GM23338 (cell line): ENCODE results near the gene DLL4. TPM values are rescaled to one million over a fixed set of nuclear protein-coding genes. Genes with fewer than 3 reads are reported as not detected.

Source experiments
- ATAC-seq: fragments of 200-7000 bp; cut with Tn5 transposase; 3 replicates; pipeline ENCODE4 v1.9.1; 2020
- DNase-seq: peaks from one replicate; pipeline ENCODE4 v3.0.0-alpha.2; 2015; ENCODE audit warnings: low spot score
- H2AFZ ChIP-seq: fragments of 200-600 bp; sonication (generic); 2 replicates; pipeline ENCODE4 v1.8.0; 2016; ENCODE audit warnings: antibody characterized with exemption, mild to moderate bottlenecking, moderate library complexity
- H3F3A ChIP-seq: fragments of 200-600 bp; sonication (generic); replicated peaks from 2 replicates; pipeline ENCODE4 v1.8.0; 2017; ENCODE audit warnings: antibody characterized with exemption, mixed run types, low read depth
- H3K27ac ChIP-seq: fragments of 200-600 bp; sonication (generic); 2 replicates; pipeline ENCODE4 v1.6.1; 2016; ENCODE audit warnings: low read depth
- H3K27me3 ChIP-seq: fragments of 200-600 bp; sonication (generic); 2 replicates; pipeline ENCODE4 v1.8.0; 2016; ENCODE audit warnings: mild to moderate bottlenecking, mixed run types, moderate library complexity; ENCODE audit not compliant: insufficient read depth
- H3K36me3 ChIP-seq: fragments of 200-600 bp; sonication (generic); 2 replicates; pipeline ENCODE4 v1.8.0; 2016; ENCODE audit warnings: mild to moderate bottlenecking; ENCODE audit not compliant: insufficient read depth
- H3K4me1 ChIP-seq: fragments of 200-600 bp; sonication (generic); 2 replicates; pipeline ENCODE4 v1.8.0; 2016; ENCODE audit warnings: mild to moderate bottlenecking, moderate library complexity; ENCODE audit not compliant: insufficient read depth
- H3K4me2 ChIP-seq: fragments of 200-600 bp; sonication (generic); 2 replicates; pipeline ENCODE4 v1.7.1; 2017; ENCODE audit warnings: mixed run types
- H3K4me3 ChIP-seq: fragments of 200-600 bp; sonication (generic); 2 replicates; pipeline ENCODE4 v1.6.1; 2016; ENCODE audit warnings: mixed run types
- H3K79me2 ChIP-seq: fragments of 200-600 bp; sonication (generic); replicated peaks from 2 replicates; pipeline ENCODE4 v1.8.0; 2017; ENCODE audit warnings: mild to moderate bottlenecking; ENCODE audit not compliant: insufficient read depth
- H3K9me2 ChIP-seq: fragments of 200-600 bp; sonication (generic); 2 replicates; pipeline ENCODE4 v1.8.0; 2017; ENCODE audit not compliant: insufficient read depth
- H4K20me1 ChIP-seq: fragments of 200-600 bp; sonication (generic); replicated peaks from 2 replicates; pipeline ENCODE4 v1.8.0; 2017; ENCODE audit warnings: mild to moderate bottlenecking; ENCODE audit not compliant: insufficient read depth
- H3K27ac Mint-ChIP-seq: 2 replicates; pipeline ENCODE4 v1.8.0; 2020; ENCODE audit warnings: inconsistent platforms, mild to moderate bottlenecking, moderate library complexity, mixed read lengths
- H3K27me3 Mint-ChIP-seq: 3 replicates; pipeline ENCODE4 v1.8.0; 2022; ENCODE audit warnings: low read depth, mild to moderate bottlenecking, moderate library complexity, mixed read lengths, inconsistent platforms; ENCODE audit not compliant: insufficient read depth, poor library complexity
- H3K36me3 Mint-ChIP-seq: 3 replicates; pipeline ENCODE4 v1.8.0; 2021; ENCODE audit warnings: low read depth, mild to moderate bottlenecking, inconsistent platforms, moderate library complexity, mixed read lengths
- H3K4me1 Mint-ChIP-seq: 3 replicates; pipeline ENCODE4 v1.8.0; 2020; ENCODE audit warnings: mild to moderate bottlenecking, inconsistent platforms, mixed read lengths
- H3K4me3 Mint-ChIP-seq: 3 replicates; pipeline ENCODE4 v1.8.0; 2021; ENCODE audit warnings: moderate library complexity, mild to moderate bottlenecking, inconsistent platforms, mixed read lengths
- H3K9me3 Mint-ChIP-seq: 3 replicates; pipeline ENCODE4 v1.8.0; 2020; ENCODE audit warnings: moderate library complexity, mild to moderate bottlenecking, inconsistent platforms, mixed read lengths
- EZH2 ChIP-seq: fragments of 200-600 bp; sonication (generic); IDR thresholded peaks from one replicate; pipeline ENCODE4 v1.8.0; 2017; ENCODE audit warnings: antibody characterized with exemption, mild to moderate bottlenecking, low read depth; ENCODE audit not compliant: unreplicated experiment
- EZH2phosphoT487 ChIP-seq: fragments of 200-600 bp; sonication (generic); IDR thresholded peaks from one replicate; pipeline ENCODE4 v1.8.1; 2018; ENCODE audit warnings: antibody characterized with exemption; ENCODE audit not compliant: unreplicated experiment
- JUNB ChIP-seq: IDR thresholded peaks from one replicate; pipeline ENCODE4 v1.6.1; 2016; ENCODE audit warnings: antibody characterized with exemption; ENCODE audit not compliant: unreplicated experiment
- NANOG ChIP-seq: IDR thresholded peaks from 2 replicates; pipeline ENCODE4 v1.6.1; 2016; ENCODE audit warnings: antibody characterized with exemption, borderline replicate concordance
- STAT1 ChIP-seq: IDR thresholded peaks from one replicate; pipeline ENCODE4 v1.6.1; 2016; ENCODE audit warnings: antibody characterized with exemption; ENCODE audit not compliant: unreplicated experiment
- ZNF114 ChIP-seq: fragments of 250-450 bp; sonication (Bioruptor Pico); IDR thresholded peaks from 2 replicates; pipeline ENCODE4 v1.5.0; 2020; ENCODE audit warnings: mild to moderate bottlenecking, moderate library complexity
- ZNF331 ChIP-seq: fragments of 250-450 bp; sonication (Bioruptor Pico); IDR thresholded peaks from 2 replicates; pipeline ENCODE4 v1.5.0; 2020; ENCODE audit warnings: low read depth, mild to moderate bottlenecking, moderate library complexity
- polyA plus RNA-seq: library from polyadenylated mRNA; unstranded; fragments of >200 nt; fragmentation: Nextera tagmentation; extraction: Ambion mirVana; gene quantifications from 2 replicates; pipeline ENCODE4 v1.2.1, GENCODE V29; 2016
- total RNA-seq: library from RNA; depleted of rRNA; stranded (reverse); fragments of >200 nt; shearing (Covaris generic); gene quantifications from 2 replicates; pipeline ENCODE4 v1.2.3, GENCODE V29; 2014
- TF ChIP-seq, protein P1 (sequence below), 2 experiments: fragments of 200-600 bp in 1 of 2; sonication (generic) in 1 of 2; conservative IDR thresholded peaks; 2 replicates each; pipeline versions ENCODE4 v1.5.1 to v1.6.1; 2016 to 2017; ENCODE audit warnings: antibody characterized with exemption in 2 of 2, low read depth in 2 of 2, mild to moderate bottlenecking in 2 of 2, moderate library complexity in 1 of 2
- TF ChIP-seq, protein P2 (sequence below): IDR thresholded peaks from 2 replicates; pipeline ENCODE4 v1.6.1; 2016; ENCODE audit warnings: antibody characterized with exemption
- TF ChIP-seq, protein P3 (sequence below): IDR thresholded peaks from one replicate; pipeline ENCODE4 v1.6.1; 2018; ENCODE audit warnings: antibody characterized with exemption; ENCODE audit not compliant: unreplicated experiment

The DLL4 gene
- total and polyA plus RNA-seq, 2 experiments from 2014 or later, result 0.31 to 0.99 TPM

DNA sequence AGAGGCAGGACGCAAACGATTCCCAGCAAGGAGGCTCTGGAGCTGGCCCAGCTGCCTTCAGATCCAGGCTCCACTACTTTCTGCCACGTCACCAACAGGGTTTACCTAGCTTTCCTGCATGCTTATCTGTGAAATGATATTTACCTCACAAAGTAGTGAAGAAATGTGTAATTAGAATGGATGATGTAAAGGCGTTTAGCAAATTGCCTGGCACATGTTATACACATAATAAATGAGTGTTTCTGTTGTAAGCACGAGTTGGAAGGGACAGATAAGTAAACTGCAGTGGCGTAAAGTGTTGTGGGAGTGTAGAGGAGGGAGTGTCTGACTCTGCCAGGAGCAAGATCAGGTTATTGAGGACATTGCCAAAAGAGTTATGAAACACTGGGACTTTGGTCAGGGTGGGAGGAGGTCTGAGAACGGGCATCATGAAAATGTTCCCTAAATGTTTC, 20.6 kb downstream of the DLL4 start (continued):
- TF ChIP-seq, protein P1, sequence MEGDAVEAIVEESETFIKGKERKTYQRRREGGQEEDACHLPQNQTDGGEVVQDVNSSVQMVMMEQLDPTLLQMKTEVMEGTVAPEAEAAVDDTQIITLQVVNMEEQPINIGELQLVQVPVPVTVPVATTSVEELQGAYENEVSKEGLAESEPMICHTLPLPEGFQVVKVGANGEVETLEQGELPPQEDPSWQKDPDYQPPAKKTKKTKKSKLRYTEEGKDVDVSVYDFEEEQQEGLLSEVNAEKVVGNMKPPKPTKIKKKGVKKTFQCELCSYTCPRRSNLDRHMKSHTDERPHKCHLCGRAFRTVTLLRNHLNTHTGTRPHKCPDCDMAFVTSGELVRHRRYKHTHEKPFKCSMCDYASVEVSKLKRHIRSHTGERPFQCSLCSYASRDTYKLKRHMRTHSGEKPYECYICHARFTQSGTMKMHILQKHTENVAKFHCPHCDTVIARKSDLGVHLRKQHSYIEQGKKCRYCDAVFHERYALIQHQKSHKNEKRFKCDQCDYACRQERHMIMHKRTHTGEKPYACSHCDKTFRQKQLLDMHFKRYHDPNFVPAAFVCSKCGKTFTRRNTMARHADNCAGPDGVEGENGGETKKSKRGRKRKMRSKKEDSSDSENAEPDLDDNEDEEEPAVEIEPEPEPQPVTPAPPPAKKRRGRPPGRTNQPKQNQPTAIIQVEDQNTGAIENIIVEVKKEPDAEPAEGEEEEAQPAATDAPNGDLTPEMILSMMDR (conservative IDR thresholded peaks at IDR 0.05; ENCODE audit: low read depth in 2 of 2), result no peak
- TF ChIP-seq NANOG (no peak), EZH2phosphoT487 (no peak), EZH2 (no peak), ZNF114 (no peak), ZNF331 (no peak), JUNB (no peak)
- TF ChIP-seq, protein P2, sequence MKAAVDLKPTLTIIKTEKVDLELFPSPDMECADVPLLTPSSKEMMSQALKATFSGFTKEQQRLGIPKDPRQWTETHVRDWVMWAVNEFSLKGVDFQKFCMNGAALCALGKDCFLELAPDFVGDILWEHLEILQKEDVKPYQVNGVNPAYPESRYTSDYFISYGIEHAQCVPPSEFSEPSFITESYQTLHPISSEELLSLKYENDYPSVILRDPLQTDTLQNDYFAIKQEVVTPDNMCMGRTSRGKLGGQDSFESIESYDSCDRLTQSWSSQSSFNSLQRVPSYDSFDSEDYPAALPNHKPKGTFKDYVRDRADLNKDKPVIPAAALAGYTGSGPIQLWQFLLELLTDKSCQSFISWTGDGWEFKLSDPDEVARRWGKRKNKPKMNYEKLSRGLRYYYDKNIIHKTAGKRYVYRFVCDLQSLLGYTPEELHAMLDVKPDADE, result no peak

DNA sequence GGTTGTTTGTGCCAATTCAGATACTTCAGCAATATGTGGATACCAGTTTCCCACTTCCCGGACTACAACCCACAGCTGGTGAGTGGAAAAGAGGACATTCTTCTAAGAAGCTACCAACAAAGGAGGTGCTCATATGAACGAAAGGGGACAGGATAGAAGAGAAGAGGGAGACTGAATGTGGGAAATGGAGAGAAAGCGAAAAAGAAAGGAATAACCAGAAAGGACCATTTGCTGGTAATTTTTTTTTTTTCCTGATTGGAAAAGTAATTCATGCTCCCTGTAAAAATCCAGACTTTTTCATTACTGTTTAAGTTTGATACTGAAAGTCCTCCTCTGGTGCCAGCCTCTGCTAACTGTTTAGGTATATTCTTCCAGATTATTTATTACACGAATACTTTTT, 22.6 kb downstream of the DLL4 start:
- ATAC-seq, result no peak
- H3K9me3 Mint-ChIP-seq, result no peaks in the 10 kb centered on the region; the same call in none of the 3 replicates
- H3K4me3 Mint-ChIP-seq, result peak overlapping the region; percentile 94
- peak overlapping the region; percentile 100 for H3K27ac Mint-ChIP-seq
- Histone ChIP-seq H3F3A (peaks cover 15% of the 10 kb centered on the region), H3K4me2 (peak overlapping the region; percentile 81), H3K4me3 (peak overlapping the region; percentile 98), H3K4me1 (peaks cover 34% of the 10 kb centered on the region), H3K27ac (peak overlapping the region; percentile 98; the same call in 1 of the 2 replicates), H3K9me2 (no peaks in the 10 kb centered on the region), H3K27me3 (no peaks in the 10 kb centered on the region), H4K20me1 (no peaks in the 10 kb centered on the region; the same call in 1 of the 2 replicates), H3K36me3 (peaks cover 7% of the 10 kb centered on the region), H3K79me2 (peaks cover 31% of the 10 kb centered on the region), H2AFZ (no peak overlapping the region)
- no peak for DNase-seq
- H3K36me3 Mint-ChIP-seq, result peaks cover 37% of the 10 kb centered on the region
- H3K27me3 Mint-ChIP-seq, result peaks cover 33% of the 10 kb centered on the region
- TF ChIP-seq, protein P1 (conservative IDR thresholded peaks at IDR 0.05; ENCODE audit: low read depth in 2 of 2), result no peak
- TF ChIP-seq STAT1, result no peak
- TF ChIP-seq, protein P3, sequence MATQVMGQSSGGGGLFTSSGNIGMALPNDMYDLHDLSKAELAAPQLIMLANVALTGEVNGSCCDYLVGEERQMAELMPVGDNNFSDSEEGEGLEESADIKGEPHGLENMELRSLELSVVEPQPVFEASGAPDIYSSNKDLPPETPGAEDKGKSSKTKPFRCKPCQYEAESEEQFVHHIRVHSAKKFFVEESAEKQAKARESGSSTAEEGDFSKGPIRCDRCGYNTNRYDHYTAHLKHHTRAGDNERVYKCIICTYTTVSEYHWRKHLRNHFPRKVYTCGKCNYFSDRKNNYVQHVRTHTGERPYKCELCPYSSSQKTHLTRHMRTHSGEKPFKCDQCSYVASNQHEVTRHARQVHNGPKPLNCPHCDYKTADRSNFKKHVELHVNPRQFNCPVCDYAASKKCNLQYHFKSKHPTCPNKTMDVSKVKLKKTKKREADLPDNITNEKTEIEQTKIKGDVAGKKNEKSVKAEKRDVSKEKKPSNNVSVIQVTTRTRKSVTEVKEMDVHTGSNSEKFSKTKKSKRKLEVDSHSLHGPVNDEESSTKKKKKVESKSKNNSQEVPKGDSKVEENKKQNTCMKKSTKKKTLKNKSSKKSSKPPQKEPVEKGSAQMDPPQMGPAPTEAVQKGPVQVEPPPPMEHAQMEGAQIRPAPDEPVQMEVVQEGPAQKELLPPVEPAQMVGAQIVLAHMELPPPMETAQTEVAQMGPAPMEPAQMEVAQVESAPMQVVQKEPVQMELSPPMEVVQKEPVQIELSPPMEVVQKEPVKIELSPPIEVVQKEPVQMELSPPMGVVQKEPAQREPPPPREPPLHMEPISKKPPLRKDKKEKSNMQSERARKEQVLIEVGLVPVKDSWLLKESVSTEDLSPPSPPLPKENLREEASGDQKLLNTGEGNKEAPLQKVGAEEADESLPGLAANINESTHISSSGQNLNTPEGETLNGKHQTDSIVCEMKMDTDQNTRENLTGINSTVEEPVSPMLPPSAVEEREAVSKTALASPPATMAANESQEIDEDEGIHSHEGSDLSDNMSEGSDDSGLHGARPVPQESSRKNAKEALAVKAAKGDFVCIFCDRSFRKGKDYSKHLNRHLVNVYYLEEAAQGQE, result no peak
- TF ChIP-seq, protein P2, result no peak
- peaks cover 48% of the 10 kb centered on the region for H3K4me1 Mint-ChIP-seq
